Motor neuron (in vitro differentiated cells): ENCODE data around the gene CHRD. TPM values are rescaled to one million over a fixed set of nuclear protein-coding genes. Genes with fewer than 3 reads are reported as not detected.

ENCODE experiments used
- ATAC-seq, 8 experiments: fragments of 200-7000 bp; cut with Tn5 transposase; replicated peaks in 6 of 8; 2 replicates each; pipeline ENCODE4 v1.8.0; 2021; ENCODE audit warnings: mild to moderate bottlenecking in 8 of 8, moderate library complexity in 8 of 8
- H3K27ac ChIP-seq, 2 donors: fragments of 250-450 bp; sonication (Bioruptor Pico); 2 replicates each; pipeline ENCODE4 v1.9.0; 2021; ENCODE audit warnings: antibody characterized with exemption in 2 of 2, mild to moderate bottlenecking in 2 of 2, moderate library complexity in 1 of 2
- H3K4me1 ChIP-seq, 2 donors: fragments of 250-450 bp; sonication (Bioruptor Pico); replicated peaks in 1 of 2; 2 replicates each; pipeline ENCODE4 v1.6.1; 2021; ENCODE audit warnings: antibody characterized with exemption in 2 of 2, mild to moderate bottlenecking in 2 of 2, moderate library complexity in 1 of 2
- H3K4me3 ChIP-seq, 5 donors: fragments of 250-450 bp; sonication (Bioruptor Pico); 2 replicates each; pipeline ENCODE4 v1.9.0; 2021; ENCODE audit warnings: antibody characterized with exemption in 5 of 5, mild to moderate bottlenecking in 5 of 5, moderate library complexity in 4 of 5
- WGBS, 10 experiments: fragments of 450-650 bp; shearing (Covaris generic); methylation state at CpG; one replicate each; pipeline ENCODE4 v1.0.0; 2022; 5-methylcytosine and 5-hydroxymethylcytosine counted together
- in situ Hi-C, 9 experiments: fragments of 400-800 bp; cut with MboI; loops; one replicate each; pipeline ENCODE4 v1.15.0; 2021; ENCODE audit warnings: low sequenced_read_pairs in 9 of 9, low pct_unique_long_range_greater_than_20kb in 2 of 9; ENCODE audit not compliant: unreplicated experiment in 9 of 9
- total RNA-seq, 8 experiments: library from RNA; unstranded; fragments of 300-600 nt; gene quantifications; 2 replicates each; pipeline versions ENCODE4 v1.2.3 to v1.2.4, GENCODE V29; 2022

The CHRD gene
- total RNA-seq, 8 experiments from 2014 or later: 1.1 to 17.5 (median 4.5) TPM

DNA sequence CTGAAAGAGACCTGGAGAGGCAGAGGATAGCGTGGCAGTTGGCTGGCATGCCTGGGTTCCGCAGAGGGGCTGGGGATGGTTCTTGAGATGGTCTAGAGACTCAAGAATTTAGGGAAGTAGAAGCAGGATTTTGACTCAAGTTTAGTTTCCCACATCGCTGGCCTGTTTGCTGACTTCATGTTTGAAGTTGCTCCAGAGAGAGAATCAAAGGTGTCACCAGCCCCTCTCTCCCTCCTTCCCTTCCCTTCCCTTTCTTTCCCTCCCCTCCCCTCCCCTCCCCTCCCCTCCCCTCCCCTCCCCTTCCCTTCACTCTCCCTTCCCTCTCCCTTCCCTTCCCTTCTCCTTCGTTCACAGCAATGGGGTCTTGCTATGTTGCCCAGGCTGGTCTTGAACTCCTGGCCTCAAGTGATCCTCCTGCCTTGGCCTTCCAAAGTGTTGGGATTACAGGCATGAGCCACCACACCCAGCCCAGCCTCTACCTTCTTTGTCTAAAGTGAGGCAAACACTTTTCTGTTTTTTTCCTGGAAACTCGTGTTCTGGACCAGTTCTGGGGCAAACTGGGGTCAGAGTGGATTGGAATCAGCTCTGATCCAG, 10.2 kb downstream of the CHRD start:
- in situ Hi-C loops: loop anchor here in 1 of 9 experiments (25.0 kb wide), 1 partner anchor 147 kb away; no protein-coding TSS in a partner anchor
- 33 to 100% (median 92%) methylated on average over 1 to 2 of the region's 5 CpGs; no CpG with 5 or more reads in 5 of the 10 experiments for WGBS, 10 experiments
- no peak for ATAC-seq

GRCh38 chr3:184391266-184391665, 11.4 kb downstream of the CHRD start:
- no peak overlapping the region for H3K27ac ChIP-seq
- ATAC-seq: peak in 1 of 8 experiments; percentile 5
- WGBS, 10 experiments: 0 to 88% (median 65%) methylated on average over 1 to 3 of the region's 3 CpGs; no CpG with 5 or more reads in 5 of the 10 experiments
- H3K4me3 ChIP-seq: no peak overlapping the region
- peaks cover 0 to 7% of the 10 kb centered on the region in 2 donors for H3K4me1 ChIP-seq
- in situ Hi-C loops: loop anchor here in 1 of 9 experiments (25.0 kb wide), 1 partner anchor 146 kb away; no protein-coding TSS in a partner anchor

More for the DNA sequence above, 10.2 kb downstream of the CHRD start:
- H3K27ac ChIP-seq: no peak overlapping the region
- H3K4me3 ChIP-seq: no peak overlapping the region
- H3K4me1 ChIP-seq: peaks cover 0 to 7% of the 10 kb centered on the region in 2 donors

DNA sequence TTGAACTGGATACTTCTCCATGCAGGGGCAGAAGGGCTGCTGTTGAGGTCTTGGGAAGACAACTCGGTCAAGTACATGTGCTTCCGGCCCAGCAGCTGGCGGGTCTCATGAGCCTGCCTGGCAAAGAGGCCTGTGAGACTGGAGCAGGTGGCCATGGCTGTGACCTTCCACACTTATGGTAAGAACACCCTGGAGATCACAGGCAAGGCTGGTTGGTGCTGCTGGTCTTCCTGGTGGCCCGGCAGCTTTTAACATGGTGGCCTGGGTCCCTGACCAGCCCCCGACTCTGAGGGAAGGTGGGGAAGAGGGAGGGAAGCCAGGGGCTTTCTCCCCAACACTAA, 15.4 kb downstream of the CHRD start:
- no peak overlapping the region for H3K27ac ChIP-seq
- no peaks in the 10 kb centered on the region for H3K4me1 ChIP-seq
- ATAC-seq: no peak
- no peak overlapping the region for H3K4me3 ChIP-seq
- 0 to 79% (median 60%) methylated on average over 1 to 2 of the region's 5 CpGs; no CpG with 5 or more reads in 5 of the 10 experiments for WGBS, 10 experiments
- in situ Hi-C loops: loop anchor here in 1 of 9 experiments (25.0 kb wide), 1 partner anchor 142 kb away; no protein-coding TSS in a partner anchor

DNA sequence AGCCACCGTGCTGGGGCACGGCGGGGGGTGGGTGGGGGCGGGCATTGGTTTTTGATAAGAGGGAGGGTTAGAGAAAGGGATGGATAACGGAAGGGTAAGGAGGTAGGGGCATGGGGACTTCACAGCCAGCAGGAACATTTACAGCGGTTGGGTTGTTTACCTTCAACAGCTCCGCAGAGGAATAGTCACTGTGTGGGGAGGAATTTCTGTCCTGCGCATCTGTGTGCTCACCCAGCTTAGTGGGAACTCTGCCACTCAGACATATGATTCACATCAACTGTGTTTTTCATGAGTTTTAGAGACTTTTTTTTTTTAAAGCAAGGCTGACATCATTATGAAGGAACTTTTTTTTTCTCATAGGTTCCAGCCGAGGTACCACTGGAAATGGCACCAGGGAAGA, 19.6 kb downstream of the CHRD start:
- Histone ChIP-seq H3K4me1 (peaks cover 0 to 2% of the 10 kb centered on the region in 2 donors), H3K4me3 (no peak overlapping the region), H3K27ac (no peak overlapping the region)
- in situ Hi-C loops: loop anchor here in 1 of 9 experiments (25.0 kb wide), 1 partner anchor 138 kb away; no protein-coding TSS in a partner anchor
- 0 to 80% (median 35%) methylated on average over 1 to 5 of the region's 9 CpGs; no CpG with 5 or more reads in 2 of the 10 experiments for WGBS, 10 experiments
- peak in 3 of 8 experiments; percentile 51 to 93 (median 83) for ATAC-seq

DNA sequence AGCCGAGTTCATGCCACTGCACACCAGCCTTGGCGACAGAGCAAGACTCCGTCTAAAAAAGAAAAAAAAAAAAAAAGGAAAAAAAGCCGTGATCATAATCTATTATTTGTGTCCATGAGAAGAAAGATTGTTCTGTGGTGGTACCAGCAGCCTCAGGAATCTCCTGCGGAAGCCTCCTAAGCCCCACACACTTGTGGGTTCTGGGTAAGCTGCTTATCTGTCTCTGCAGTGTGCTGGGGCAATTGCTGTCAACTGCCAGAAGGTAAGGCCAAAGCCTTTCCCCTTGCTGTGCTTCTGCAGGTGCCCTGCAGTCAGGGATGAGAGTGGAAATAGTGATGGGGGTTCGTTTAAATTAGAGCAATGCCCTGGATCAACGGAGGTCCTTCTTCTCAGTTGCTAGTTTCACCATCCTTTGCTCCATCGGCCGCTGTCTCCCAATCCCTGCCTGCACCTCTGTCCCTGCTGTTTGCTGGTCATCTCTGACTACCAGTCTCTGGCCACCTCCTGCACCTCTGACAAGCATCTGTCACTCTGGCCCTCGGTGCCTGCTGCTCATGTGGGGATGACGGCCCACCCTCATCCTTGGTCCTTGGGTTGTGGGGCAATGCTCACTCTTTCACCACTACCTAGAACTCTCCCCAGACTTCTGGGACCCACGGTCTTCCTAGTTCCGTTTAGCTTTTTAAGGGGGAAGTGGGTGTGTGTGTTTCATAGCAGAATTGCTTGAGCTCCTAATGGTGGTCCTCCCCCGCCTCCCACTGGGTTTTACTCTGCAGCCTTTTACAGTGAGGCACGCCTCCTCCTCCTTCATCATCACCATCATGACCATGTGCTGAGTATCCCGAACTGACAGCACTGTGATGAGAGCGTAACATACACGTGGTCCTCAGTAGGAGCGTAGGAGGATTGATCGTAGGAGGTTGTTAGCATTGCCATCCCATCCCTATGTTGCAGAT, 25.5 kb downstream of the CHRD start:
- 49 to 95% (median 86%) methylated on average over 4 to 12 of the region's 20 CpGs; no CpG with 5 or more reads in 1 of the 10 experiments for WGBS, 10 experiments
- Histone ChIP-seq H3K27ac (no peak overlapping the region), H3K4me3 (no peak overlapping the region), H3K4me1 (peaks cover 0 to 2% of the 10 kb centered on the region in 2 donors)
- in situ Hi-C loops: loop anchor here in 1 of 9 experiments (25.0 kb wide), 1 partner anchor 132 kb away; no protein-coding TSS in a partner anchor
- no peak for ATAC-seq

GRCh38 chr3:184409331-184409926, 29.6 kb downstream of the CHRD start:
- H3K27ac ChIP-seq: no peak overlapping the region
- no peak overlapping the region for H3K4me3 ChIP-seq
- peaks cover 0 to 1% of the 10 kb centered on the region in 2 donors for H3K4me1 ChIP-seq
- ATAC-seq: peak in 2 of 8 experiments; percentile 30 to 55
- in situ Hi-C loops: loop anchor here in 1 of 9 experiments (25.0 kb wide), 1 partner anchor 128 kb away; no protein-coding TSS in a partner anchor
- WGBS, 10 experiments: 20 to 100% (median 70%) methylated on average over 1 to 3 of the region's 8 CpGs; no CpG with 5 or more reads in 6 of the 10 experiments

GRCh38 chr3:184409946-184410500, 30.2 kb downstream of the CHRD start:
- Histone ChIP-seq H3K4me3 (no peak overlapping the region), H3K27ac (no peak overlapping the region), H3K4me1 (peaks cover 2 to 7% of the 10 kb centered on the region in 2 donors)
- in situ Hi-C loops: loop anchor here in 1 of 9 experiments (25.0 kb wide), 1 partner anchor 127 kb away; no protein-coding TSS in a partner anchor
- 66 to 100% (median 90%) methylated on average over 1 to 7 of the region's 12 CpGs; no CpG with 5 or more reads in 1 of the 10 experiments for WGBS, 10 experiments
- ATAC-seq: no peak

- in situ Hi-C loops: loop anchor here in 1 of 9 experiments (25.0 kb wide), 1 partner anchor 123 kb away; no protein-coding TSS in a partner anchor
- 0 to 66% (median 25%) methylated on average over 1 to 6 of the region's 16 CpGs; no CpG with 5 or more reads in 2 of the 10 experiments for WGBS, 10 experiments
- H3K27ac ChIP-seq: peak overlapping the region in 1 of 2 donors; percentile 22
- peak in 5 of 8 experiments; percentile 29 to 81 (median 66) for ATAC-seq
- peaks cover 12% of the 10 kb centered on the region in 2 donors for H3K4me1 ChIP-seq
- no peak overlapping the region for H3K4me3 ChIP-seq
Measured at GRCh38 chr3:184414418-184415202, 34.8 kb downstream of the CHRD start.

DNA sequence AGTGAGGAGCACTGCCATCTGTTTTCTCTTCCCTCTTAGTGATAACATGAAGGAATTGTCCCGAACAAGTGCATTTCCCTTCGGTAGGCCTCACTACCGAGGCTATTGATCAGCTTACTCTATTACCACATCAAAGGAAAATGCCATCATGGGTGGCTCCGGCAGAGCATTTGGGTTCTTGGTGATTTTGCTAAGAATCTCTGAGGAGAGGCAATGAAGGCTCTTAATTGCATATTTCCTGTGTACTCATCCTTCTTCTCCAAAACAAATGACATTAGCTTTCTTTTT, 35.3 kb downstream of the CHRD start:
- ATAC-seq: peak in 5 of 8 experiments; percentile 17 to 74 (median 57)
- peaks cover 12% of the 10 kb centered on the region in 2 donors for H3K4me1 ChIP-seq
- 0 to 84% (median 13%) methylated on average over 1 to 4 of the region's 4 CpGs; no CpG with 5 or more reads in 2 of the 10 experiments for WGBS, 10 experiments

GRCh38 chr3:184417619-184418327, 37.9 kb downstream of the CHRD start:
- H3K4me3 ChIP-seq: no peak overlapping the region
- 0 to 70% (median 13%) methylated on average over 1 to 10 of the region's 14 CpGs; no CpG with 5 or more reads in 3 of the 10 experiments for whole genome bisulfite sequencing, 10 experiments
- in situ Hi-C loops: loop anchor here in 1 of 9 experiments (25.0 kb wide), 1 partner anchor 120 kb away; no protein-coding TSS in a partner anchor
- peak in 7 of 8 experiments; percentile 29 to 100 (median 66) for ATAC-seq
- no peak overlapping the region for H3K27ac ChIP-seq
- peaks cover 12% of the 10 kb centered on the region in 2 donors for H3K4me1 ChIP-seq

More for the DNA sequence above, 35.3 kb downstream of the CHRD start:
- in situ Hi-C loops: loop anchor here in 1 of 9 experiments (25.0 kb wide), 1 partner anchor 122 kb away; no protein-coding TSS in a partner anchor
- no peak overlapping the region for H3K4me3 ChIP-seq
- H3K27ac ChIP-seq: peak overlapping the region in 1 of 2 donors; percentile 22

- in situ Hi-C loops: loop anchor here in 1 of 9 experiments (25.0 kb wide), 1 partner anchor 118 kb away; no protein-coding TSS in a partner anchor
- no peak overlapping the region for H3K4me3 ChIP-seq
- H3K27ac ChIP-seq: no peak overlapping the region
- H3K4me1 ChIP-seq: peaks cover 12% of the 10 kb centered on the region in 2 donors
- ATAC-seq: no peak
- 50 to 94% (median 56%) methylated on average over 1 to 5 of the region's 5 CpGs; no CpG with 5 or more reads in 7 of the 10 experiments for WGBS, 10 experiments
Measured at GRCh38 chr3:184419171-184419570, 39.3 kb downstream of the CHRD start.
